HG02610 (cell line): ENCODE results near the gene SYTL1.

ENCODE experiments used
- ATAC-seq: cut with Tn5 transposase; IDR thresholded peaks from one replicate; pipeline ENCODE4 v1.9.1; 2021; ENCODE audit warnings: mild to moderate bottlenecking, moderate library complexity; ENCODE audit not compliant: unreplicated experiment

SYTL1 gene

DNA sequence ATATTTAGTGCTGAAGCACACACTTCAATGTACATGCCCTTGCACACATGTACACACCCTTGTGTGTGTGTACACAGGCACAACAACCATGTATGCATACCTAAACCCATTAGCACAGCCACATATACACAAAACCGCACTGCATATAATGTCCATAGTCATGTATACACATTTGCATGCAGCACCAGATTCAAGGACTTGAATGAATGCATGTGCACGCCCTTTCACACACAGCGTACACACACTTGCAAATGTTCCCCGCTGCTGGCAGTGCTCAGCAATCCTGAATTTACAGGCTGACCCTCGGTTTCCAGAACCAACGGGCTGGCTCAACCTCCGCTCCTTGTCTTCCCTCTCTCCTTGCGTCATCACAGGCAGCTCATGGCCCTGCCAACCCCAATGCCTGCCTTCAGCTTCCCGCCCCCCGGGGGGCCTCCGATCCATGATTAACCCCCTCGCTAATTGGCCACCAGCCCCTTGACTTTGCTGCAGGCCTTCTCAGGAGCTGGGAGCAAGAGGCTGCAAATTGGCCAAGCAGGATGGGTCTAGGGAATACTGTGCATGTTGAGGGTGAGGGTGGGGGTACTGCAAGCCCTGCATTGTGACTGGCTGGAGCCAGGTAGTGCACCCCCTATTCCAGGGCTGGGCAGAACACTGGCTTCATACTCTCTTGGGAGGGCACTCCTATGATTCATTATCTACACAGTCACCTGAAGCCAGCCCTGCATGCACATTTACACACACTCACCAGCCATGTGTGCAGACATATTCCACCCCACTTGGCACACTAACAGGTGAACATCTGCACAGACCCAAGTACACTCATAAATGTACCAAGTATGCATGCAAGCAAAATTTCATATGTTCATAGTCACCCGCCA, 58.5 kb downstream of the SYTL1 start:
- ATAC-seq: no peak

GRCh38 chr1:27400963-27401341, 59.1 kb downstream of the SYTL1 start:
- ATAC-seq: no peak

DNA sequence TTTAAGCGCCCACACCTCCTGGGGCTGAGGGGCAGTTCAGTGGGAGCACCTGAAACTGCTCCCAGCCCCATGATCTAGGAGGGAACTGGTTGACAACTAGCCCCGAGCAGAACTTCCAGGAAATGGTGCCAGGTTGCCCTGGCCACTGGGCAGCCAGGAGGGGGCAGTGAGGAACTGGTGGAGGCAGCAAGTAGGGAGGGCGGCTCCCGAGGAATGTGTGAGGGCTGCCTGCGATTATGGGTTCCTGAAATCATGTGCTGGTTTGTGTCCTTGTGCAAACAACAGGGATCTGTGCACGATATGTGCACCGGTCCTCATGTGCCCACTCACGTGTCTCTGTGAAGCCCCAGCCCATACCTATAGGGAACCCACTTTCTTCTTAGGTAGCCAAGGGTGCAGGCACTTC, 60.5 kb downstream of the SYTL1 start:
- no peak for ATAC-seq

DNA sequence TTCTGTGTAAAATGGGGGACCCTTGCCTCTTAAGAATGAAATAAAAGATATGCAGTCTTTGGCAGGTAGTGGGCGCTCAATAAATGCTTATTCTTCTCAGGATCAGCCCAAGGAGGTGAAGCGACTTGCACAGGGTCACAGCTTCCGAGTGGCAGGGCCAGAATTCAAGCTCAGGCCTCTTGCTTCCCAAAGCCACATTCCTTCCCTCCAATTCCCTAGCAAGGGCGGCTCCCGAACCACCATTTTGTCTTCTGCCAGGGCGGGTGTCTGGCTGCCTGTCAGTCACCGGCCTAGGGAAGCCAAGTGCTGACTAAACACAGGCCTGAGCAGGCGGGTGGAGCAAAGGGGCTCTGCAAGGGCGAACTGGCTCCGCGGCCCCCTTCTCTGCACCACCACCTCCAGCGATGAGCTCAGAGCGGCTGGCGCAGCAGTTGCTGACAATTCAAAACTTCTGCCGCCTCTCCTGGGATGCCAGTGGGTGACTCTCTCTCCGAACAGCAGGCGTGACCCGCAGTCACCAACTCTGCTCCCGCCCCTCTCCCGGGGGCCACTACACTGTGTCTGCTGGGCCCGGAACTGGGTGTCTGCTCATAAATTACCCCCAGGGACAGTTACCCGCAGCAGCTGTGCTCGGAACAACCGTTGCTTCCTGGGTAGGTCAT, 61.4 kb downstream of the SYTL1 start:
- no peak for ATAC-seq
